Activated naive CD8-positive, alpha-beta T cell treated with anti-CD3 and anti-CD28 coated beads, Interleukin-2, amount 50 U/mL, for 16 hours (primary cell): ENCODE measurements around the gene RACK1.

Experiments
- DNase-seq: peaks from one replicate; pipeline ENCODE4 v3.0.0-alpha.2; 2020; ENCODE audit warnings: low read depth, low spot score

The RACK1 gene

GRCh38 chr5:181233801-181234454 is 9.8 kb downstream of the RACK1 start:
- DNase-seq: no peak

GRCh38 chr5:181233088-181233800 is 10.5 kb downstream of the RACK1 start:
- DNase-seq: no peak

GRCh38 chr5:181232593-181232992 is 11.1 kb downstream of the RACK1 start:
- no peak for DNase-seq

- no peak for DNase-seq
Measured at GRCh38 chr5:181231432-181231831, 12.3 kb downstream of the RACK1 start.

GRCh38 chr5:181230551-181230950 is 13.2 kb downstream of the RACK1 start:
- DNase-seq: no peak

GRCh38 chr5:181229996-181230395 is 13.7 kb downstream of the RACK1 start:
- DNase-seq: no peak

- no peak for DNase-seq
Measured at GRCh38 chr5:181224390-181225229, 19.1 kb downstream of the RACK1 start.

- no peak for DNase-seq
Measured at GRCh38 chr5:181223729-181224389, 19.8 kb downstream of the RACK1 start.

GRCh38 chr5:181223058-181223728 is 20.5 kb downstream of the RACK1 start, which contains the start of gene TRIM41:
Gene TRIM41 (plus strand): TSS chr5:181223281. CDS start chr5:181224000, 719 bp downstream.
- DNase-seq: peak; percentile 96

GRCh38 chr5:181222630-181223057 is 21.1 kb downstream of the RACK1 start:
- no peak for DNase-seq

GRCh38 chr5:181221792-181222629 is 21.7 kb downstream of the RACK1 start:
- peak; percentile 91 for DNase-seq

GRCh38 chr5:181221105-181221791 is 22.5 kb downstream of the RACK1 start:
- no peak for DNase-seq

- DNase-seq: no peak
Measured at GRCh38 chr5:181220178-181220515, 23.6 kb downstream of the RACK1 start.

- no peak for DNase-seq
Measured at GRCh38 chr5:181219262-181220177, 24.2 kb downstream of the RACK1 start.

- no peak for DNase-seq
Measured at GRCh38 chr5:181218795-181219124, 24.9 kb downstream of the RACK1 start.

- DNase-seq: no peak
Measured at GRCh38 chr5:181217803-181218062, 26.0 kb downstream of the RACK1 start.

GRCh38 chr5:181217111-181217802 is 26.4 kb downstream of the RACK1 start:
- DNase-seq: no peak
